Endothelial cell of umbilical vein (primary cell): ENCODE data around the gene KCNB1. TPM values are rescaled to one million over a fixed set of nuclear protein-coding genes. Genes with fewer than 3 reads are reported as not detected.

ENCODE experiments used
- BruUV-seq: library from RNA; stranded (reverse); fragments of 400-500 nt; replicated peaks from 2 replicates; lab custom pipeline; 2021; lab: Mats Ljungman, UMichigan
- CTCF ChIA-PET: fragments of 300-600, 350-600 bp; sonication (Branson Sonifier 250); formaldehyde crosslinking; loops from one replicate; lab custom pipeline; 2021; ENCODE audit warnings: antibody characterized with exemption, inconsistent platforms; lab: Charles Lee
- POLR2A ChIA-PET: fragments of 300-600, 350-600 bp; sonication (Branson Sonifier 250); formaldehyde crosslinking; loops from one replicate; lab custom pipeline; 2021; ENCODE audit warnings: antibody characterized with exemption, inconsistent platforms; lab: Charles Lee
- DNase-seq: peaks from one replicate; pipeline ENCODE4 v3.0.0-alpha.2; 2011; ENCODE audit warnings: low read depth, low spot score
- FAIRE-seq: peaks from 2 replicates; lab custom pipeline; 2011; peaks lifted over from hg19 to GRCh38; lab: Jason Lieb, UNC
- H2AFZ ChIP-seq: 2 replicates; pipeline ENCODE4 v1.6.0; 2012; ENCODE audit warnings: low read depth, low read length, control low read depth, inconsistent platforms
- H3K27ac ChIP-seq: 2 replicates; pipeline ENCODE4 v1.5.1; 2011; ENCODE audit warnings: low read depth, mild to moderate bottlenecking, control low read depth, low read length, moderate library complexity; ENCODE audit not compliant: insufficient read depth
- H3K27me3 ChIP-seq, 2 experiments: 2 replicates each; pipeline versions ENCODE4 v1.6.0 to v1.6.1; 2011; ENCODE audit warnings: low read length in 2 of 2, mixed read lengths in 1 of 2; ENCODE audit not compliant: control insufficient read depth in 2 of 2, insufficient read depth in 2 of 2
- H3K36me3 ChIP-seq, 2 experiments: 2 replicates in 1 of 2; 3 replicates in 1 of 2; pipeline ENCODE4 v1.5.1; 2011; ENCODE audit warnings: low read length in 2 of 2, mild to moderate bottlenecking in 1 of 2, moderate library complexity in 1 of 2; ENCODE audit not compliant: control insufficient read depth in 2 of 2, insufficient read depth in 2 of 2; ENCODE audit errors: extremely low read depth in 1 of 2
- H3K4me1 ChIP-seq: 3 replicates; pipeline ENCODE4 v1.5.1; 2011; ENCODE audit warnings: mild to moderate bottlenecking, low read length; ENCODE audit not compliant: control insufficient read depth, insufficient read depth; ENCODE audit errors: extremely low read depth
- H3K4me2 ChIP-seq: 2 replicates; pipeline ENCODE4 v1.6.1; 2011; ENCODE audit warnings: low read length, control low read depth, mixed read lengths; ENCODE audit not compliant: insufficient read depth
- H3K4me3 ChIP-seq, 3 experiments: fragments of 200-600 bp in 1 of 3; sonication (generic), shearing (Covaris generic) in 1 of 3; replicated peaks in 1 of 3; 2 replicates each; pipeline ENCODE4 v1.5.1; 2011 to 2016; ENCODE audit warnings: control low read depth in 3 of 3, low read length in 3 of 3, mild to moderate bottlenecking in 2 of 3, inconsistent platforms in 1 of 3, low read depth in 1 of 3, moderate library complexity in 1 of 3; ENCODE audit not compliant: insufficient read depth in 1 of 3
- H3K79me2 ChIP-seq: 2 replicates; pipeline ENCODE4 v1.6.0; 2012; ENCODE audit warnings: low read length, inconsistent platforms; ENCODE audit not compliant: control insufficient read depth, insufficient read depth
- H3K9ac ChIP-seq: replicated peaks from 2 replicates; pipeline ENCODE3; 2011; ENCODE audit warnings: low read length, control low read depth; ENCODE audit not compliant: insufficient read depth; ENCODE audit errors: extremely low read depth
- H3K9me1 ChIP-seq: replicated peaks from 3 replicates; pipeline ENCODE4 v1.6.0; 2011; ENCODE audit warnings: mild to moderate bottlenecking, low read length; ENCODE audit not compliant: control insufficient read depth, insufficient read depth; ENCODE audit errors: extremely low read depth
- H3K9me3 ChIP-seq: replicated peaks from 2 replicates; pipeline ENCODE4 v1.5.1; 2012; ENCODE audit warnings: low read length, inconsistent platforms; ENCODE audit not compliant: control insufficient read depth, insufficient read depth
- H4K20me1 ChIP-seq: replicated peaks from 2 replicates; pipeline ENCODE3; 2011; ENCODE audit warnings: mild to moderate bottlenecking, low read length; ENCODE audit not compliant: control insufficient read depth, insufficient read depth; ENCODE audit errors: extremely low read depth
- EZH2 ChIP-seq: IDR thresholded peaks from 2 replicates; pipeline ENCODE4 v1.6.1; 2012; ENCODE audit warnings: borderline replicate concordance, low read depth, mild to moderate bottlenecking, moderate library complexity, low read length, inconsistent platforms; ENCODE audit not compliant: severe bottlenecking
- FOS ChIP-seq: IDR thresholded peaks from 2 replicates; pipeline ENCODE4 v1.6.1; 2011; ENCODE audit warnings: mild to moderate bottlenecking, low read length, moderate library complexity, borderline replicate concordance; ENCODE audit not compliant: insufficient read depth
- GATA2 ChIP-seq: IDR thresholded peaks from 2 replicates; pipeline ENCODE4 v1.7.0; 2011; ENCODE audit warnings: low read depth, mild to moderate bottlenecking, moderate library complexity, mixed read lengths, low read length; ENCODE audit not compliant: insufficient read length, insufficient read depth
- JUN ChIP-seq: IDR thresholded peaks from 2 replicates; pipeline ENCODE4 v1.6.1; 2011; ENCODE audit warnings: borderline replicate concordance, low read depth; ENCODE audit not compliant: insufficient read length, insufficient read depth
- MAX ChIP-seq: IDR thresholded peaks from 2 replicates; pipeline ENCODE4 v1.6.1; 2011; ENCODE audit not compliant: insufficient read depth, insufficient read length
- MYC ChIP-seq: IDR thresholded peaks from one replicate; pipeline ENCODE4 v1.6.1; 2011; ENCODE audit warnings: mild to moderate bottlenecking, low read depth, low read length
- POLR2A ChIP-seq: IDR thresholded peaks from 2 replicates; pipeline ENCODE4 v1.6.1; 2012; ENCODE audit warnings: low read depth, mild to moderate bottlenecking, control low read depth, low read length
- POLR2AphosphoS5 ChIP-seq: IDR thresholded peaks from 2 replicates; pipeline ENCODE4 v1.6.1; 2012; ENCODE audit warnings: low read depth, mild to moderate bottlenecking, control low read depth, low read length, moderate library complexity; ENCODE audit not compliant: insufficient read depth
- dilution Hi-C: fragments of 300-500 bp; cut with MboI; formaldehyde crosslinking; loops from one replicate; pipeline ENCODE4 v1.15.0; 2019; ENCODE audit warnings: low sequenced_read_pairs; ENCODE audit not compliant: extremely low pct_ligation_motif_present
- intact Hi-C: fragments of 100-400 bp; cut with micrococcal nuclease; formaldehyde crosslinking; loops from one replicate; pipeline ENCODE4 v1.10.0; 2022
- polyA plus RNA-seq, 4 experiments: library from polyadenylated mRNA; depleted of rRNA in 3 of 4; stranded (reverse) in 3 of 4; unstranded in 1 of 4; fragments of >200 nt; gene quantifications; 2 replicates each; pipeline versions ENCODE4 v1.2.1 to v1.2.3, GENCODE V29; 2011 to 2012; ENCODE audit warnings: missing spikeins in 1 of 4
- total RNA-seq: library from RNA; stranded (reverse); gene quantifications from 2 replicates; pipeline ENCODE4 v1.2.3, GENCODE V29; 2021
- TF ChIP-seq, protein P1 (sequence below), 2 donors: IDR thresholded peaks; 1 replicate in 1 of 2; 2 replicates in 1 of 2; pipeline ENCODE4 v1.5.1; 2011; ENCODE audit warnings: low read length in 2 of 2, mild to moderate bottlenecking in 2 of 2, moderate library complexity in 2 of 2, control low read depth in 1 of 2, inconsistent platforms in 1 of 2, low read depth in 1 of 2; ENCODE audit not compliant: insufficient read depth in 1 of 2; ENCODE audit errors: extremely low read depth in 1 of 2

Gene KCNB1
- total and polyA plus RNA-seq, 2 donors (not counting 3 experiments of a cell fraction or from before 2014, with no cell fraction given): not detected

GRCh38 chr20:49392745-49393144 lies 89.7 kb downstream of the KCNB1 start:
- no TSS peak for BruUV-seq
- H3K36me3 ChIP-seq: no peaks in the 10 kb centered on the region
- no peak overlapping the region for H2AFZ ChIP-seq
- H4K20me1 ChIP-seq: no peaks in the 10 kb centered on the region
- no peak for TF ChIP-seq FOS
- no peak for TF ChIP-seq MYC
- TF ChIP-seq, protein P1, sequence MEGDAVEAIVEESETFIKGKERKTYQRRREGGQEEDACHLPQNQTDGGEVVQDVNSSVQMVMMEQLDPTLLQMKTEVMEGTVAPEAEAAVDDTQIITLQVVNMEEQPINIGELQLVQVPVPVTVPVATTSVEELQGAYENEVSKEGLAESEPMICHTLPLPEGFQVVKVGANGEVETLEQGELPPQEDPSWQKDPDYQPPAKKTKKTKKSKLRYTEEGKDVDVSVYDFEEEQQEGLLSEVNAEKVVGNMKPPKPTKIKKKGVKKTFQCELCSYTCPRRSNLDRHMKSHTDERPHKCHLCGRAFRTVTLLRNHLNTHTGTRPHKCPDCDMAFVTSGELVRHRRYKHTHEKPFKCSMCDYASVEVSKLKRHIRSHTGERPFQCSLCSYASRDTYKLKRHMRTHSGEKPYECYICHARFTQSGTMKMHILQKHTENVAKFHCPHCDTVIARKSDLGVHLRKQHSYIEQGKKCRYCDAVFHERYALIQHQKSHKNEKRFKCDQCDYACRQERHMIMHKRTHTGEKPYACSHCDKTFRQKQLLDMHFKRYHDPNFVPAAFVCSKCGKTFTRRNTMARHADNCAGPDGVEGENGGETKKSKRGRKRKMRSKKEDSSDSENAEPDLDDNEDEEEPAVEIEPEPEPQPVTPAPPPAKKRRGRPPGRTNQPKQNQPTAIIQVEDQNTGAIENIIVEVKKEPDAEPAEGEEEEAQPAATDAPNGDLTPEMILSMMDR (IDR thresholded peaks at IDR 0.05; ENCODE audit: extremely low read depth in 1 of 2, insufficient read depth in 1 of 2, low read depth in 1 of 2, low read length in 2 of 2): no peak
- no peak for TF ChIP-seq GATA2
- no peaks in the 10 kb centered on the region for H3K9me1 ChIP-seq
- no peak overlapping the region for H3K9ac ChIP-seq
- ChIA-PET POLR2A (no interaction called here), CTCF (interaction anchor here (1.0 kb wide), 1 partner anchor 38 kb away, joined by 4 read pairs; no protein-coding TSS in a partner anchor)
- dilution Hi-C loops (no loop called here), intact Hi-C loops (no loop called here)
- H3K4me3 ChIP-seq: no peak overlapping the region
- H3K4me1 ChIP-seq: no peaks in the 10 kb centered on the region
- no peaks in the 10 kb centered on the region for H3K79me2 ChIP-seq
- no peak overlapping the region for H3K27ac ChIP-seq
- H3K4me2 ChIP-seq: no peak overlapping the region
- no peaks in the 10 kb centered on the region for H3K9me3 ChIP-seq
- peaks cover 2 to 5% of the 10 kb centered on the region in 2 experiments for H3K27me3 ChIP-seq
- DNase-seq (no peak), FAIRE-seq (no peak)

DNA sequence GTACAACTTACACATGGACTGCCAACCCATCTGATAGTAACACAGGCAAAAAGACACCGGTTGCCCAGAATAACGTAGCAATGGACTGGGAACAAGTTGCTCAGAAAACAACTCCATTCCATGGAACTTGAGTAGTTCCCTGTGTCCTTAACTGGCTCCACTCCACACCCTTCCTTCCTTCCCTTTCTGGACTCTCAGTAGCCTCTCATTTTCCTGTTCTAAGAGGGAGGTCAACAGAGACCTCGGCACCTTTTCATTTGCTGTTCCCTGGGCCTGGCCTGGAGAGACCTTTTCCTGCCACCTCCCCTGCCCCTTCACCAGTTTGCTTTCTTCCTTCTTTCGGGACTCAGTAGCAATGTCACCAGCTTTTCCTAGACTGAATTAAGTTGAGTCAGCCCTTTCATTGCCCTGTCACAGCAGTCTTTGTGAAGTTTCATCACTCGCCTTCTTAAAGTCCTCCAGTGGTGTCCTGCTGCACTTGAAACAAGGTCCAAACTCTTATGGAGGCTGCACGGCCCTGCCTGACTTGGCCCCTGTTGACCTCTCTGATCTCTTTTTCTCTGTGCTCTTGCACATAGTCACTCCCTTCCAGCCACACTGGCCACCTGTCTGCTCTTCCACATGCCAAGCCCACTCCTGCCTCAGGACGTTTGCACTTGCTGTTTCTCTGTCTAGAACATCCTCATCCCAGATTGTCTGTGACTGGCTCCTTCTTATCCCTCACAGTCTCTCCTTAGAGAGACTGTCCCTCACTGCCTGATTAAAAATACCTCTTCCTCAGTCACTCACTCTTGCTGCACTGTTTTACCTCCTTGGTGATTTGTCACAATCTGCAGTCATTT lies 90.8 kb downstream of the KCNB1 start:
- intact Hi-C loops (no loop called here), dilution Hi-C loops (no loop called here)
- no peak for TF ChIP-seq POLR2A
- TF ChIP-seq EZH2: no peak
- TF ChIP-seq JUN: no peak
- no peak for TF ChIP-seq POLR2AphosphoS5
- TF ChIP-seq, protein P1 (IDR thresholded peaks at IDR 0.05; ENCODE audit: extremely low read depth in 1 of 2, insufficient read depth in 1 of 2, low read depth in 1 of 2, low read length in 2 of 2): no peak
- no peak for TF ChIP-seq GATA2
- TF ChIP-seq MAX: no peak
- no peak for TF ChIP-seq MYC
- TF ChIP-seq FOS: no peak
- H3K79me2 ChIP-seq: no peaks in the 10 kb centered on the region
- no peak overlapping the region for H3K4me3 ChIP-seq
- H2AFZ ChIP-seq: no peak overlapping the region
- H3K27me3 ChIP-seq: peaks cover 2 to 8% of the 10 kb centered on the region in 2 experiments
- H3K36me3 ChIP-seq: no peaks in the 10 kb centered on the region
- H4K20me1 ChIP-seq: no peaks in the 10 kb centered on the region
- no peaks in the 10 kb centered on the region for H3K9me3 ChIP-seq
- no peaks in the 10 kb centered on the region for H3K9me1 ChIP-seq
- no peaks in the 10 kb centered on the region for H3K4me1 ChIP-seq
- FAIRE-seq (no peak), DNase-seq (no peak)
- no peak overlapping the region for H3K4me2 ChIP-seq
- no peak overlapping the region for H3K9ac ChIP-seq
- H3K27ac ChIP-seq: no peak overlapping the region
- CTCF ChIA-PET: no interaction called here
- BruUV-seq: no TSS peak
- POLR2A ChIA-PET: no interaction called here
